ENCODE data around the gene USP48.
"Not testable (repeated sequence)": the region's sequence is repeated elsewhere in the genome, so short reads cannot be mapped to it uniquely, and the experiment has no call there.

Gene USP48

GRCh38 chr1:21774835-21775549, 8.0 kb downstream of the USP48 start:
- no peak for DNase-seq (ENCODE audit: low read depth)

DNA sequence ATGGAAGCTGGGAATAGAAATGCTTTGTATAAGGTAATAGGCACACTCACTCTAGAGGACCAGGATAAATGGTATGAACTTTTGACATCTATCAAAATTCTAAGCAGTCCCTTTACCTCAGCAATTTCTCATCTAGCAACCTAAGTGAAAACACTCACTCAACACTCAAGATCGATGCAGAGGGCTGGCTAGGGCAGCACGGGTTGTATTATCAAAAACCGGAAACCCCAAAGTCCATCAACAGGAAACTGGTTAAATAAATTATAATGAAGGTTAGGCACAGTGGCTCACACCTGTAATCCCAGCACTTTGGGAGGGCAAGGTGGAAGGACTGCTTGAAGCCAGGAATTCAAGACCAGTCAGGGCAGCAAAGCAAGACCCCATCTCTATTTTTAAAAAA, 9.4 kb downstream of the USP48 start:
- DNase-seq (ENCODE audit: low read depth): no peak

- not testable (repeated sequence) for DNase-seq (ENCODE audit: low read depth)
Observed at GRCh38 chr1:21771672-21772071, 11.3 kb downstream of the USP48 start.

- not testable (repeated sequence) for DNase-seq (ENCODE audit: low read depth)
Observed at GRCh38 chr1:21770602-21771001, 12.3 kb downstream of the USP48 start.

DNA sequence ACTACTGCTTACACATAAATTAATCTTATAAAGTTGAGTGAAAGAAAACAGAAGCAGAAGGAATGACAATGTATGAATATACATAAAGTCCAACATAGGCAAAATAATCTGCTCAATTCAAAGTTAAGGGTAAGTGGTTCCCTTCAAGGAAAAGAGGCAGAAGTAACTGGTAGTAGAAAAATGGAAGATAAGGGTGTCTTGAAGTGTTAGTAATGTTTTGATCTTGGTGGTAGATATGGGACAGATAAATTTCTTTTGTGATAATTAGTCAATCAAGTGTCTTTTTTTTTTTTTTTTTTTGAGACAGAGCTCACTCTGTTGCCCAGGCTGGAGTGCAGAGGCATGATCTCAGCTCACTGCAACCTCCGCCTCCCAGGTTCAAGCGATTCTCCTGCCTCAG, 12.7 kb downstream of the USP48 start:
- DNase-seq (ENCODE audit: low read depth): no peak

- DNase-seq (ENCODE audit: low read depth): not testable (repeated sequence)
Observed at GRCh38 chr1:21767106-21767505, 15.8 kb downstream of the USP48 start.

- DNase-seq (ENCODE audit: low read depth): no peak
Observed at GRCh38 chr1:21766210-21766609, 16.7 kb downstream of the USP48 start.

DNA sequence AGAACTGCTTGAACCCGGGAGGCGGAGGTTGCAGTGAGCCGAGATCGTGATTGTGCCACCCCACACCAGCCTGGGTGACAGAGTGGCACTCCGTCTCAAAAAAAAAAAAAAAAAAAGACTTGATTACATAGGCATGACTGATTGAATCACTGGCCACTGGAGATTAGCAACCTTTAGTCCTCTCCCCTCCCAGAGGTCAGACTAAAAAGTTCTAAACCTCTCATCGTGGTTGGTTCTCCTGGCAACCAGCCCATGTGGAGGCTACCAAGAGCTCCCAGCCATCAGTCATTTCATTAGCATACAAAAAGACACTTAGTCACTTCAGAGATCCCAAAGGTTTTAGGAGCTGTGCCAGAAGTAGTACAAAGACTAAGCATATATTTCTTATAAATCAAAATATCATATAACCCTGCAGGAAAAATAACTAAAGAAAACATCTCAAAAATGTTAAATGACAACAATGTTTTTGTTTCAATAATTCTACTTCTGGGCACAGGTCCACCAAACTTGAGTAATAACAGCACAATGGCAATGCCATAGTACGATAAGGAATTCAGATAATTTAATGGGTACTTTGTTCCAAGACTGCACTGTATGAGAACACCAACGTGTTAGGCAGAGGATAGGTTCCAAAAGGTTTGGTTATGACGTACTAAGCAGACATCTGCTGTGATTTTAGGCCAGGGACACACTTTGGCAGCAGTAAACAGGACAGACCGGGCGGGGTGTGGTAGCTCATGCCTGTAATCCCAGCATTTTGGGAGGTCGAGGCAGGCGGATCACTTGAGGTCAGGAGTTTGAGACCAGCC, 18.1 kb downstream of the USP48 start:
- no peak for DNase-seq (ENCODE audit: low read depth)

GRCh38 chr1:21763694-21764419, 19.1 kb downstream of the USP48 start:
- DNase-seq (ENCODE audit: low read depth): no peak

GRCh38 chr1:21763236-21763635, 19.7 kb downstream of the USP48 start:
- DNase-seq (ENCODE audit: low read depth): no peak

- no peak for DNase-seq (ENCODE audit: low read depth)
Observed at GRCh38 chr1:21762022-21762404, 20.9 kb downstream of the USP48 start.

GRCh38 chr1:21761052-21761451, 21.9 kb downstream of the USP48 start:
- DNase-seq (ENCODE audit: low read depth): no peak

- no peak for DNase-seq (ENCODE audit: low read depth)
Observed at GRCh38 chr1:21759818-21760217, 23.1 kb downstream of the USP48 start.

GRCh38 chr1:21759182-21759581, 23.8 kb downstream of the USP48 start:
- no peak for DNase-seq (ENCODE audit: low read depth)

GRCh38 chr1:21758614-21759013, 24.3 kb downstream of the USP48 start:
- DNase-seq (ENCODE audit: low read depth): no peak

- no peak for DNase-seq (ENCODE audit: low read depth)
Observed at GRCh38 chr1:21756393-21757089, 26.4 kb downstream of the USP48 start.

DNA sequence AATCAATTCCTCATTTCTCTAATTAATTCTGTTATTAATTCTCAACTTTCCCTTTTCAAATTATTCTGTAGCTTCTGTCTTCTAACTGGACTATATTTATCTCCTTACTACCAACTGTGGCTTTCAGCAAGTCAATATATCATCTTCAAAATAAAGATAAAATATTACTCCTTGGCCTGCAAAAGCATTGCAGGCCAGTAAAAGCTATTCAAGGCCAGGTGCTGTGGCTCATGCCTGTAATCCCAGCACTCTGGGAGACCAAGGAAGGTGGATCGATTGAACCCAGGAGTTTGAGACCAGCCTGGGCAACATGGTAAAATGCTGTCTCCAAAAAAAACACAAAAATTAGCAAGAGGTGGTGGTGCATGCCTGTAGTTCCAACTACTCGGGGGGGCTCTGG, 27.9 kb downstream of the USP48 start:
- no peak for DNase-seq (ENCODE audit: low read depth)

DNA sequence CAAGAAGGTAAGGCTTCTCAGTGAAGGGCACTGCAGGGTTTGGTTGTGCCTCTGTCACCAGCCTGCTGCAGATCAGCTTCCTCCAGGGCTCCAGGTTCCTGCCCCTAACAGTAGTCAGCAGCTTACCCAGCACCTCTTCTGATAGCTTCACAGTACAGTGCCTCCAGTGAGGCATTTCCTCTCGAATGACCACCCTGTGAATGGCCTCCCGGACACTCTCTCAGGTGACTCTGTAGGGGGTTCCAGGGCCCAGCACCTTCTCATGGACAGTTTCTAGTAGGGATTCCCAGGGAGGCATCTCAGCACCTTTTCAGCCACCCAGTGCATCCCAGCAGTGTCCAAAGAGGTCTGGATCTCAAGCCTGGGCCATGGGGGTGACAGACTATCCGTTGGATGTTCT, 28.4 kb downstream of the USP48 start:
- no peak for DNase-seq (ENCODE audit: low read depth)

- DNase-seq (ENCODE audit: low read depth): no peak
Observed at GRCh38 chr1:21752186-21752585, 30.8 kb downstream of the USP48 start.

DNA sequence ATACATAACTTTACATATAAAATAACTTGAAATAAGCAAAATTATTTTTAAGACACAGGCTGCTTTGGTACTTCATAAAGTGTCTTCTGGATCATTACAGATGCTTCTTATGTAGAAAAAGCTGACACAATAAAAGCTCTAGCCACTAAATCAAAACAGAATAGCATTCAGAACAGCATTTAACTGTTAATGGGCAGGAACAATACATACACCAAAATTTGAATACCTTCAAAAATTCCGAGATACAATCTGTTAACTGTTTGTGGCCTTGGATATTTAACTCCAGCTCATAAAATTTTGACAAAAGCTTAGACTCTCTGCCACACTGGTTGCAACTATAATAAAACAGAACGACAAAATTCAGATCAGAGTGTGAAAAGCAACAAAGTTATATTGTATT, 31.7 kb downstream of the USP48 start:
- no peak for DNase-seq (ENCODE audit: low read depth)

DNA sequence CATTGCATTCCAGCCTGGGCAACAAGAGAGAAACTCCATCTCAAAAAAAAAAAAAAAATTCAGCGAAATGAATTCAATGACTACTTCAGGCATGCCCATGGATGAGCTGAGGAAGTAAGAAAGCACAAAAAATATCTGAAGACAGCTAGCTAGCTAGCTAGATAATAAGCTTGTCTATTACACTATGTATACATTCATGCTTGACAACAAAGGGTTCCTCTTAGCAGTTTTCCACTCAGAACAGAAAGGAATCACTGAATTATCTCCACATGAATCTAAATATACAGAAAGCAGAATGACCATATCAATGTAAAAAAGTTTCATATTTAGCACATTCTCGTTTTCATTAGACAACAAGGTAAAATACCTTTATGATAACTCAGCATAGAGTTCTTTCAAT, 32.1 kb downstream of the USP48 start:
- DNase-seq (ENCODE audit: low read depth): no peak

GRCh38 chr1:21749859-21750468, 33.0 kb downstream of the USP48 start:
- no peak for DNase-seq (ENCODE audit: low read depth)
